Esophagus squamous epithelium (tissue), 5 donors: ENCODE measurements around the gene NPHP1. TPM values are rescaled to one million over a fixed set of nuclear protein-coding genes. Genes with fewer than 3 reads are reported as not detected.

Experiments
- DNase-seq: peaks from one replicate; lab custom pipeline; 2025; lab: John Stamatoyannopoulos, UW
- H3K27ac ChIP-seq, 4 donors: fragments of 200-600 bp; sonication (generic); one replicate each; pipeline ENCODE4 v1.5.1; 2016 to 2019; ENCODE audit warnings: mild to moderate bottlenecking in 1 of 4
- H3K27me3 ChIP-seq, 4 donors: fragments of 200-600 bp; sonication (generic); 1 replicate in 3 of 4; 2 replicates in 1 of 4; pipeline versions ENCODE4 v1.5.1 to v1.6.0; 2017 to 2021; ENCODE audit warnings: antibody characterized with exemption in 1 of 4
- H3K36me3 ChIP-seq, 3 donors: fragments of 200-600 bp; sonication (generic); one replicate each; pipeline ENCODE4 v1.5.1; 2016 to 2019
- H3K4me1 ChIP-seq, 3 donors: fragments of 200-600 bp; sonication (generic); one replicate each; pipeline ENCODE4 v1.5.1; 2017 to 2019
- H3K4me3 ChIP-seq, 4 donors: fragments of 200-600 bp; sonication (generic); 1 replicate in 3 of 4; 2 replicates in 1 of 4; pipeline ENCODE4 v1.5.1; 2016 to 2019; ENCODE audit warnings: mild to moderate bottlenecking in 2 of 4, moderate library complexity in 1 of 4
- H3K9me3 ChIP-seq, 3 donors: fragments of 200-600 bp; sonication (generic); one replicate each; pipeline ENCODE4 v1.5.1; 2016 to 2019
- POLR2A ChIP-seq, 4 donors: fragments of 450-650 bp; IDR thresholded peaks; one replicate each; pipeline ENCODE4 v1.6.1; 2017; ENCODE audit warnings: antibody characterized with exemption in 4 of 4, mild to moderate bottlenecking in 4 of 4, moderate library complexity in 3 of 4
- WGBS, 2 donors: methylation state at CpG; one replicate each; pipeline ENCODE4 v1.1.5; 2018; 5-methylcytosine and 5-hydroxymethylcytosine counted together
- intact Hi-C: fragments of 100-400 bp; cut with DNase I; formaldehyde crosslinking; loops from one replicate; pipeline ENCODE4 v1.15.0; 2022
- total RNA-seq, 4 donors: library from RNA; depleted of rRNA; stranded (reverse); fragments of >200 nt; gene quantifications; one replicate each; pipeline ENCODE4 v1.1.0, GENCODE V29; 2016
- TF ChIP-seq, protein P1 (sequence below), 6 experiments: fragments of 450-650 bp in 4 of 6; fragments of 200-600 bp in 2 of 6; sonication (generic) in 2 of 6; IDR thresholded peaks; one replicate each; pipeline ENCODE4 v1.5.1; 2016 to 2019; ENCODE audit warnings: antibody characterized with exemption in 6 of 6, mild to moderate bottlenecking in 4 of 6, moderate library complexity in 4 of 6
- donor health status: DM: yes; HTN: yes; CAD: no.

Gene NPHP1
- total RNA-seq, 4 donors from 2014 or later, result 0.57 to 3.8 (median 1.5) TPM

DNA sequence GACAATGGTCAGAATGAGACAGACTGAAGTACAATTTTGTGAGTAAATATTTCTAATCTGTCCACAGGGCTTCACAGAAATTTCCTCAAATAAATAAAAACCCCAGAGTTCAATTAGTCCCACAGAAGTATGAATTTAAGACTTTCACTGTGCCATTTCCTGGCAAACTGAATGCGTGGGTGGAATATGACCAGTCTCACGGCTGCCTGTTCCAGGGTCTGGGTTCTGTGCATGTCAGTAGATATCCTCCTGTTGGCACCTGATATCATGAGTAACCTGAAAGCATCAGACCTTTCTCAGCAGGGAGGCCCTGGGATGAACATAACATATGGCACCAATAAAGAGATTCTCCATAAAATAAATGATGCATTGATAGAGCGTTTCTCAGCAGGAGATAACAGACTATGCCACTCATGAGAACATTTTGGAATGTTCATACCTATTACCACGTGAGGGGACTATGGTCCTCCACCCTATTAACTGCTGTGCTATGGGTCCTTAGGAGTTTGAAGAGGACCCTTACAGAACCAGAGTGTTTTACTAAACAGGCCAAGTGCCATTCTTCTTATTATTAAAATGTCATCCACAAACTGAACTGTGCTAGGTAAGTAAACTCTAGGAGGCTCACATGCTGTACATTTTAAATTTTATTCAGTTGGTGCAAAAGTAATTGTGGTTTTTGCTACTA is 78.6 kb downstream of the NPHP1 start:
- no peaks in the 10 kb centered on the region for H3K27me3 ChIP-seq
- no peaks in the 10 kb centered on the region for H3K9me3 ChIP-seq
- H3K36me3 ChIP-seq, result no peaks in the 10 kb centered on the region
- DNase-seq, result no peak
- intact Hi-C loops, result no loop called here
- H3K4me3 ChIP-seq, result no peak overlapping the region
- 59 to 63% methylated on average over 4 of the region's 4 CpGs for WGBS, 2 donors
- no peak overlapping the region for H3K27ac ChIP-seq
- peaks cover 0 to 28% (median 4%) of the 10 kb centered on the region in 3 donors for H3K4me1 ChIP-seq
- TF ChIP-seq, protein P1, sequence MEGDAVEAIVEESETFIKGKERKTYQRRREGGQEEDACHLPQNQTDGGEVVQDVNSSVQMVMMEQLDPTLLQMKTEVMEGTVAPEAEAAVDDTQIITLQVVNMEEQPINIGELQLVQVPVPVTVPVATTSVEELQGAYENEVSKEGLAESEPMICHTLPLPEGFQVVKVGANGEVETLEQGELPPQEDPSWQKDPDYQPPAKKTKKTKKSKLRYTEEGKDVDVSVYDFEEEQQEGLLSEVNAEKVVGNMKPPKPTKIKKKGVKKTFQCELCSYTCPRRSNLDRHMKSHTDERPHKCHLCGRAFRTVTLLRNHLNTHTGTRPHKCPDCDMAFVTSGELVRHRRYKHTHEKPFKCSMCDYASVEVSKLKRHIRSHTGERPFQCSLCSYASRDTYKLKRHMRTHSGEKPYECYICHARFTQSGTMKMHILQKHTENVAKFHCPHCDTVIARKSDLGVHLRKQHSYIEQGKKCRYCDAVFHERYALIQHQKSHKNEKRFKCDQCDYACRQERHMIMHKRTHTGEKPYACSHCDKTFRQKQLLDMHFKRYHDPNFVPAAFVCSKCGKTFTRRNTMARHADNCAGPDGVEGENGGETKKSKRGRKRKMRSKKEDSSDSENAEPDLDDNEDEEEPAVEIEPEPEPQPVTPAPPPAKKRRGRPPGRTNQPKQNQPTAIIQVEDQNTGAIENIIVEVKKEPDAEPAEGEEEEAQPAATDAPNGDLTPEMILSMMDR (IDR thresholded peaks at IDR 0.05), result no peak
- TF ChIP-seq POLR2A (IDR thresholded peaks at IDR 0.05), result no peak

DNA sequence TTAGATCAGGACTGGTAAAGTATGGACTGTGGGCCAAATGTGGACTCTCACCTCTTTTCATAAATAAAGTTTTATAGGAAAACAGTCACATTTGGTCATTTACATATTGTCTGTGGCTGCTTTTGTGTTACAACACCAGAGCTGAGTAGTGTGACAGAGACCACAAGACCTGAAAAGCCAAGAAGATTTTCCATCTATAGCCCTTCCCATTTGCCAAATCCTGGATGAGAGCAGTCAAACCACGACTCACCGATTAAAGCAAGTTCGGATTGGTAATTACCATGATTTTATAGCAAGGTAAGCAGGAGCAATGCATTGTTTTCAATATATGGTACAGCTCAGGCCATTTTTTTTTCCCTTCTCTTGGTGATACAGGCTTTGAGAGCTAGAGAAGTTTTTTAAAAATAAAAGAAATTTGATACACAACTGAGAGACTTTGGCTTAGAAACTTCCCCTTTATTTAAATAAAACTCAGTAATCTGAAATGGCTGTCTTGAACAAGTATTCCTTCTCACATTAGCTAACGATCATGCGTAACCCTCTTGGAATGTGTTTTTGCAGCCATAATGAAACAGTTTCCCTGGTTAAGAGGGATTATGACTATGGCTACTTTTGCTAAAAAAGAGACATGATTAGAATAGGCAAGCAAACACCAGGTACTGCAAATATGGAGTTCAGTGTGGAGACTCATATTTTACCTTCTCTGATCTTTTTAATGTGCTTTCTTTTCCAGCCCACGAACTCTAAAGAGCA is 79.7 kb downstream of the NPHP1 start:
- WGBS, 2 donors, result 45 to 67% methylated on average over 6 of the region's 6 CpGs
- Histone ChIP-seq H3K9me3 (no peaks in the 10 kb centered on the region), H3K4me3 (no peak overlapping the region), H3K36me3 (no peaks in the 10 kb centered on the region), H3K27ac (peak overlapping the region in 3 of 4 donors; percentile 9 to 53 (median 9)), H3K4me1 (peaks cover 0 to 39% (median 4%) of the 10 kb centered on the region in 3 donors), H3K27me3 (peaks cover 0 to 4% (median 0%) of the 10 kb centered on the region in 4 donors)
- no peak for DNase-seq
- intact Hi-C loops, result no loop called here
- TF ChIP-seq, protein P1 (IDR thresholded peaks at IDR 0.05), result no peak
- no peak for TF ChIP-seq POLR2A (IDR thresholded peaks at IDR 0.05)

DNA sequence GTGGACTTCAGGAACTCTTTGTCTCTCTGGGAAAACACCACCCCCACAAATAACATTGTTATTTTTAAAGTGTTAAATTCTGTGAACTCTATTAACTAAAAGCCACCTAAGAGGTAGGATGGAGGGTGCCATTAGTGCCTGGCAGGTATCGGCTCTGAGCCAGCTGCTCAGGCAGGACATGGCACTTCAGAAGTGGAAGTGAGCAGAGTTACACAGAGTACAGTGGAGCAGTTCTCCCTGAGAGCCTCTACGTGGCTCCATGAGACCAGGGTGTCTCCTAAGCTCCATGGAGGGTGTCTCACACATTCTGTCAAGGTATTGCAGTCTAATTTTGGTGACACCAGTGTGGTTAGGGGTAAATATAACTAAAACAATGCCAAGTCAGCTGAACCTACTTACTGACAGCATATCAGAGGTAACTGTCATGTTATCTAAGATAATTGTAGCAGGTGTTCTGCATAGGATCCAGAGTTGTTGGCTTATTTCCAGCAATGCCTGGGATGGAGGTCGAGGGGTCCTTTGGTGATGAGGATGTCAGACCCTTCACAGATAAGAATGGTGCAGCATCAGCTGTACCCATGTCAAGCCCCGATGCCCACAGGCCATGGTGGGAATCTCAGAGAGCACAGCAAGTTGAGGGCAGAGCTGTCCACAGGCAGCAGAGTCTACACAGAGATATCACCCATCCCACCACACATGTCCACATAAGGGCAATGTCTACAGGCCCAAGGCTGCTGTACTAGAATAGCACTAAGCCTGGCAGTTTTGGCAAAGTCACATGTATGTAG is 80.6 kb downstream of the NPHP1 start:
- no peak overlapping the region for H3K4me3 ChIP-seq
- no peak for TF ChIP-seq POLR2A (IDR thresholded peaks at IDR 0.05)
- TF ChIP-seq, protein P1 (IDR thresholded peaks at IDR 0.05), result no peak
- no peak for DNase-seq
- H3K4me1 ChIP-seq, result peaks cover 0 to 46% (median 4%) of the 10 kb centered on the region in 3 donors
- intact Hi-C loops, result no loop called here
- H3K9me3 ChIP-seq, result no peaks in the 10 kb centered on the region
- H3K36me3 ChIP-seq, result no peaks in the 10 kb centered on the region
- 79 to 95% methylated on average over 4 of the region's 4 CpGs for WGBS, 2 donors
- H3K27me3 ChIP-seq, result peaks cover 0 to 12% (median 0%) of the 10 kb centered on the region in 4 donors
- H3K27ac ChIP-seq, result no peak overlapping the region

DNA sequence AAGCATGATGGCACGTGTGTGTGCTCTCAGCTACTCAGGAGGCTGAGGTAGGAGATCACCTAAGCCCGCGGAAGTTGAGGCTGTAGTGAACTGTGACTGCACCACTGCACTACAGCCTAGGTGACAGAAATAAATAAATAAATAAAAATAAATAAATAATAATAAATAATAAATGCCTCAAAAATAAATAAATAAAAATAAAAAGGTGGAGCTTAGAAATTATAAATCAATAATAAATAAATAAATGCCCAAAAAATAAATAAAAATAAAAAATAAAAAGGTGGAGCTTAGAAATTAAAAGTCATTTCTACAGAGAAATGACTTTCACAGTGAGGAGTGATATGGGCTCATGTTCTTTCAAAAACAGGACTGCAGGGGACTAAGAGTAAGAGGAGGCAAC is 83.2 kb downstream of the NPHP1 start:
- Histone ChIP-seq H3K9me3 (no peaks in the 10 kb centered on the region), H3K4me1 (peaks cover 4 to 50% (median 10%) of the 10 kb centered on the region in 3 donors), H3K27ac (peak overlapping the region in 1 of 4 donors; percentile 77), H3K36me3 (no peaks in the 10 kb centered on the region), H3K27me3 (peaks cover 0 to 19% (median 0%) of the 10 kb centered on the region in 4 donors), H3K4me3 (no peak overlapping the region)
- 83 to 96% methylated on average over 3 of the region's 3 CpGs for WGBS, 2 donors
- no peak for DNase-seq
- intact Hi-C loops, result no loop called here
- TF ChIP-seq POLR2A (IDR thresholded peaks at IDR 0.05), result no peak
- TF ChIP-seq, protein P1 (IDR thresholded peaks at IDR 0.05), result no peak
